HAP-1 (cell line): Measurements from ENCODE around the gene LMNTD2.

Source experiments
- DNase-seq, 2 experiments: peaks; one replicate each; pipeline ENCODE4 v3.0.0-alpha.2; 2016 to 2020; ENCODE audit warnings: low spot score in 2 of 2
- H3K27me3 ChIP-seq: fragments of 250-450 bp; sonication (Bioruptor Pico); 2 replicates; pipeline ENCODE4 v1.5.1; 2020; ENCODE audit warnings: low read depth, mild to moderate bottlenecking, moderate library complexity
- H3K36me3 ChIP-seq: fragments of 250-450 bp; sonication (Bioruptor Pico); replicated peaks from 2 replicates; pipeline ENCODE4 v1.5.1; 2020; ENCODE audit warnings: mild to moderate bottlenecking
- H3K4me1 ChIP-seq: fragments of 250-450 bp; sonication (Bioruptor Pico); 2 replicates; pipeline ENCODE4 v1.5.1; 2020; ENCODE audit warnings: mild to moderate bottlenecking
- H3K4me3 ChIP-seq: fragments of 250-450 bp; sonication (Bioruptor Pico); 2 replicates; pipeline ENCODE4 v1.5.1; 2020; ENCODE audit warnings: mild to moderate bottlenecking, moderate library complexity
- H3K9me3 ChIP-seq: fragments of 250-450 bp; sonication (Bioruptor Pico); 2 replicates; pipeline ENCODE4 v1.5.1; 2020; ENCODE audit warnings: mild to moderate bottlenecking, moderate library complexity
- in situ Hi-C: fragments of 300-500 bp; cut with MboI; formaldehyde crosslinking; loops from 3 replicates; pipeline ENCODE4 v1.14.3; 2020; ENCODE audit warnings: low sequenced_read_pairs, inconsistent platforms, mixed read lengths

The LMNTD2 gene

DNA sequence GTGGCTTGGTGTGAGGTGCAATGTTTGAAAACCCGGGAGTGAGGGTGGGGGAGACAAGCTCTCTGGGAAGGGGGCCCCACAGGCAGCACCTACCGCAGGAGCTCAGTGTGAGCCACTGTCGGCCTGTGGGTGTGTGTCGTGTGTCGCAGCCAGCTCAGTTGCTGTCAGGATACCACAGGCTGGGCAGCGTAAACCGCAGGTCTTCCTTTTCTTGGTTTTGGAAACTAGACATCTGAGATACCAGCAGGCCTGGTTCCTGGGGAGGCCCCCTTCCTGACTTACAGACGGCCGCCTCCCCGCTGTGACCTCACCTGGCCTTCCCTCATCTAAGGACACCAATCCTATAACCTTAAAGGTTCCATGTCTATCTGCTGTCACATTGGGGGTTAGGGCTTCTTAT is 35.8 kb upstream of the LMNTD2 start:
- Histone ChIP-seq H3K4me1 (no peaks in the 10 kb centered on the region), H3K27me3 (no peaks in the 10 kb centered on the region), H3K9me3 (no peaks in the 10 kb centered on the region), H3K36me3 (peaks cover 81% of the 10 kb centered on the region), H3K4me3 (no peak overlapping the region)
- no peak for DNase-seq
- in situ Hi-C loops: no loop called here

DNA sequence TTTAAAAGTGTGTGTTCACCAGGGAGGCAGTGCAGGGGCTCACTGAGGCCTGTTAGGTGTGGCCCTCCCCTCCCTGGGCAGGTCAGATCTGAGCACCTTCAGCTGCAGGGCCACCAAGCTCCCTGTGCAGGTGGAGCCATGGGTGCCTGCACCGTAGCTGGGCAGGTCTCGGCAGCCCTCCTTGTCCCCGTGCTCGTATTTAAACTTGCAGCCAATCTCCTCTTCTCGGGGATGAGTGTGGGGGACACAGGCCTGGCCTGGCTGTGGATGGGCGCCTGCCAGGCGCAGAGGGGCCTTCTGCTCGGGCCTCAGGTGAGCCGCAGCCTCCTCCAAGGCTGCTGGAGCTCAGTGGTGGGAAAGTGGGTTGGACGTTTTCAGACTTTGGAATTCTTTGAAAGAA is 34.9 kb upstream of the LMNTD2 start:
- H3K9me3 ChIP-seq: no peaks in the 10 kb centered on the region
- H3K36me3 ChIP-seq: peaks cover 84% of the 10 kb centered on the region
- H3K27me3 ChIP-seq: no peaks in the 10 kb centered on the region
- in situ Hi-C loops: no loop called here
- H3K4me3 ChIP-seq: no peak overlapping the region
- no peaks in the 10 kb centered on the region for H3K4me1 ChIP-seq
- no peak for DNase-seq

DNA sequence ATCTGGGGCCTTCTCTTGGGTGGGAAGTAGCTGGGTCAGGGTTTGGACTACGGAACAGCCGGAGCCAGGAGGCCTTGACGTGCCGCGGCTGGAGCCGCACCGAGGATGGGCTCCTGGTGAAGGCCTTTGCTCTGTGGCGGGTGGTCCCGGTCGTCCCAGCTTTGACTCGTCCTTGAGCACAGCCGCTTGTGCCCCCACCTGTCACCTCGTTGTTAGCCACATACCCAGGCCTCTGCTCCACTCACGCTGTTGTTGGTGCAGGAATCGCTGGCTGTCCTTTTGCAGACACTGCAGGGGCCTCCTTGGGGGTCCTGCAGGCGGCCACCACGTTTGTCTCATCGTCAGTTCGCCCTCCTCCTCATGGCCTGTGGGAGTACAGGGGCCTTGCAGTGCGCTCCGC is 32.8 kb upstream of the LMNTD2 start:
- Histone ChIP-seq H3K36me3 (peaks cover 88% of the 10 kb centered on the region), H3K4me3 (no peak overlapping the region), H3K4me1 (no peaks in the 10 kb centered on the region), H3K27me3 (no peaks in the 10 kb centered on the region), H3K9me3 (no peaks in the 10 kb centered on the region)
- in situ Hi-C loops: no loop called here
- no peak for DNase-seq

DNA sequence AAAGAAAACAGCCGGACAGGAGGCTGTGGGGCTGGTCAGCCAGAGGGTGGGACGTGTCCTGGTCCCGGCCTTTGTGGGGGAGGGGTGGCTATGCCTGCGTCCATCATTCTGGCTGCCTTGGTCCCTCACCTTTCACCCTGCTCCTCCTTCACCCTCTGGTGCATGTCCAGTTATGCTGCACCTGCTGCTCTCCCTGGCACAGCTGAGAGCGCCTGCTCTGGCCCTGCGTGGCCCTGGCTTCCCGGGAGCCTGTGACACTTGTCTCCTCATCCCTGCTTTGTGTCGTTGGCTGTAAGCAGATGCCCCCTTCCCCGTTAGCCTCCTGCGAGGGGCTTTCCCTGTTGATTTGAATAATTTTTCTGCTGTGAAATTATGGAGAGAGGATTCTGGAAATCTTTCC is 32.4 kb upstream of the LMNTD2 start:
- no peak for DNase-seq
- Histone ChIP-seq H3K9me3 (no peaks in the 10 kb centered on the region), H3K4me3 (no peak overlapping the region), H3K4me1 (no peaks in the 10 kb centered on the region), H3K27me3 (no peaks in the 10 kb centered on the region), H3K36me3 (peaks cover 88% of the 10 kb centered on the region)
- in situ Hi-C loops: no loop called here

DNA sequence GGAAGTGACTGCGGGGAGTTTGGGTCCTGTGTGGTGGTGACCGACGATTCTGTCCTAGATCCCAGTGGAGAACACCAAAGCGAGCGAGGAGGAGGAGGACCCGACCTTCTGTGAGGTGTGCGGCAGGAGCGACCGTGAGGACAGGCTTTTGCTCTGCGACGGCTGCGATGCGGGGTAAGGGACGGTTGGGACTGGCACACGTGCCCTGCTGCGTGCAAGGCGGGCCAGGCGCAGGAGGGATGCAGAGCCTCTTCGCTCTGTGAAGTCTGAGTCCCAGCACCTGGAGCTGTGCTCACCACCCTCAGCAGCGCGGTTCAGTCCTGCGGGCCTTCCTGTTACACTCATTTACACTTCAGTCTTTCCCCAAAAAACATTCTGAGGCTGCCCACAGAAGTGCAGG is 32.0 kb upstream of the LMNTD2 start:
- Histone ChIP-seq H3K4me1 (no peaks in the 10 kb centered on the region), H3K27me3 (no peaks in the 10 kb centered on the region), H3K36me3 (peaks cover 88% of the 10 kb centered on the region), H3K4me3 (no peak overlapping the region), H3K9me3 (no peaks in the 10 kb centered on the region)
- DNase-seq: no peak
- in situ Hi-C loops: no loop called here

DNA sequence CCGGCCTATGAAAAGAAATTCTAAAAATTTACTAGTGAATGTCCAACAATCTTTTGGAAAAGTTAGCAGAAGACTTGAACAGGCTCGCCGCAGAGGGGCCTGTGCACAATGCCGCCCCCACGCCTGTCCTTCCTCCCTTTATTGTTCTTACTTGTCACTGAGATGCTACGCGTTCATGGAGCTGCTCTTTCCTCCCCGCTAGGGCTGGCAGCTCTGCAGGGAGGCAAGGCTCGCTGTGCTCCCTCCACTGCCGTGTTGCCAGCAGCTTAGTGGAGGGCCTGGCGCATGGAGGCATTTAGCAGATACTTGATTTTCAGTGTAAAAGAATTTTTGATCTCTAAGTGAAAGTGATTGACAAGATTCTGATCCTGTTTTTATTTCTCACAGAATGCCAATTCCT is 30.5 kb upstream of the LMNTD2 start:
- no peak for DNase-seq
- Histone ChIP-seq H3K36me3 (peaks cover 91% of the 10 kb centered on the region), H3K4me1 (no peaks in the 10 kb centered on the region), H3K4me3 (no peak overlapping the region), H3K27me3 (no peaks in the 10 kb centered on the region), H3K9me3 (no peaks in the 10 kb centered on the region)
- in situ Hi-C loops: no loop called here

DNA sequence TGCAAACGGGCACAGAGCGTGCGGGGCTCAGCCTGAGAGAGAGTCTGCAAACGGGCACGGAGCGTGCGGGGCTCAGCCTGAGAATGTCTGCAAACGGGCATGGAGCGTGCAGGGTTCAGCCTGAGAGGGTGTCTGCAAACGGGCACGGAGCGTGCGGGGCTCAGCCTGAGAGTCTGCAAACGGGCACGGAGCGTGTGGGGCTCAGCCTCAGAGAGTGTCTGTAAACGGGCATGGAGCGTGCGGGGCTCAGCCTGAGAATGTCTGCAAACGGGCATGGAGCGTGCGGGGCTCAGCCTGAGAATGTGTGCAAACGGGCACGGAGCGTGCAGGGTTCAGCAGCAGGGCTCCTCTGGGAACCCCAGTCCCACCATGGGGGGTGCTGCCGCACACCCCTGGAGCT is 29.3 kb upstream of the LMNTD2 start:
- Histone ChIP-seq H3K4me1 (no peaks in the 10 kb centered on the region), H3K9me3 (no peaks in the 10 kb centered on the region), H3K27me3 (no peaks in the 10 kb centered on the region), H3K4me3 (no peak overlapping the region), H3K36me3 (peaks cover 82% of the 10 kb centered on the region)
- in situ Hi-C loops: no loop called here
- DNase-seq: no peak

DNA sequence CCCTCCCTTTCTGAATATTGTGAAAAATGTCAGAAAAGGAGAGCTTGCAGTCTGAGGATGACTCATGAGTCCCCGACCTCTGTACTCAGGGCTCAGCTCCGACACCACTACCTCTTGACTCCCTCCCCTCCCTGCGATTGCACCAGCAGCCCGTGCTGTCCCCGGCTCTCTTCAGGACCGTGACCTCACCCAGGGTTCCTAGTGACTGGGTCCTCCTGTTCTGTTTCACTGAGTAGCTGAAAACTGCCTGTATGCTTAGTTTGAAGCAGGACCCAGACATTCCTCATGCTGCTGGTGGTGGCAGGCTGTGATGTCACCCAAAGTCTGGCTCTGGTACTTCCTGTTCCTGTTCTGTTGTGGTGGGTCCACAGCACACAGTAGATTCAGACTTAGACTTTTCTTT is 27.4 kb upstream of the LMNTD2 start:
- peaks cover 72% of the 10 kb centered on the region for H3K36me3 ChIP-seq
- no peaks in the 10 kb centered on the region for H3K27me3 ChIP-seq
- no peak overlapping the region for H3K4me3 ChIP-seq
- no peak for DNase-seq
- in situ Hi-C loops: no loop called here
- no peaks in the 10 kb centered on the region for H3K9me3 ChIP-seq
- no peaks in the 10 kb centered on the region for H3K4me1 ChIP-seq

DNA sequence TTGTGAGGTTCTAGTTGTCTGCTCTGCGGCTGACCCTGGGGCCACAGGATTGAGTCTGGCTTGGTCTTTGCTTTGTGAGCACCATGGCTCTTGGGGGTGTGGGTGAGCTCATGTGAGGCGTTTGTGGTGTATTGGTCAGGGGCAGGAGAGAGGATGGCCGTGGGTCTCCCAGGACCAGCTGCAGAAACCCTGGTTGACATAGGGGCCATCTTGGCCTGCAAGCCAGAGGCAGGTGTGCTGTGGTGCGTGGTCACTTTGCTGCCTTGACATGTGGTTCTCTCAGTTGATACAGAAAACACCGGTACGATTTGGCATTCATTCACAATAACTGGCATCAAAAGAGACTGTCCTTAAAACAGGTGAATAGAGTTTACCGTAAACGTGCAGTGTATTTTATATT is 27.0 kb upstream of the LMNTD2 start:
- DNase-seq: no peak
- Histone ChIP-seq H3K4me1 (no peaks in the 10 kb centered on the region), H3K9me3 (no peaks in the 10 kb centered on the region), H3K4me3 (no peak overlapping the region), H3K36me3 (peaks cover 72% of the 10 kb centered on the region), H3K27me3 (no peaks in the 10 kb centered on the region)
- in situ Hi-C loops: no loop called here

DNA sequence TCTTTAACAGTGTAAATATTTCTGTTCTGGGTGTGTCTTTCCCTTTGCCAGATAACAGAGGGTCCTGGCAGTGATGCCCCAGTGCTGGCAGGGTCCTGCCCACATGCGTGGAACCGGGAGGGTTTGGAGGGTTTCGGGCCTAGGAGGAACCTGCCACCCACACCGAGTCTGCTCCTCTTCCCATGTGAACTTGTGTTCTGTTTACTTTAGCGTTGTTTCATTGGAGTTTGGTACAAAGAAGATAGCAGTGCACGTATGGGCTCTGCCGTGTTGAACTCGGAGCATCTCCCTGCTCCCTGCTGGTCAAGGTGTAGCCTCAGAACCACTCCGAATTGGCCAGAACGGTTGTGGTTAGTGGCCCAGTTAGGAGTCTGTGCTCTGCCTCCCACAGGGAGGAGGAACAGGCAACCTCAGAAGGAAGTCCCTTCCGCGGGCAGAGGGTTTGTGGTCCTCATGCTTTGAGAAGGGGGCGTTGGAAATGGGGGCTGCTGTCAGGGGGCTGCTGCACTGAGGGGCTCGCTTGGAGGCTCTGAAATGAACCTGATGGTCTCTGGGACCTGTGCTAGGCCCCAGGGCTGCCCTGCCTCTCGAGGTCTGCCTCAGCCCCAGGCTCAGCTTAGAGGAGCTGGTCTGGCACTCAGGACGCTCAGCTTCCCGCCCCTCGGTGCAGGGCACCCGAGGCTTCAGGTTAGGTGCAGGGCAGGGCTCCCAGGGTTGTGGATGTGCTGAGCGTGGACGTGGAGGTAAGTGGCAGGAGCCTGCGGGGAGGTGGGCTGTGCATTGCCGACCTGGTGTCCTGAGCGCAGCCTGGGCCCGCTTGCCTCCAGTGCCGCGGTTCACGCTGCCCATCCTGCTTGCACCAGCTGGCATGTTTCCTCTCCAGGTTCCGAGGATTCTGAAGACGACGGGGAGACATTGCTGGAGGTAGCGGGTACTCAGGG is 26.1 kb upstream of the LMNTD2 start:
- Histone ChIP-seq H3K4me1 (no peaks in the 10 kb centered on the region), H3K36me3 (peaks cover 75% of the 10 kb centered on the region), H3K27me3 (no peaks in the 10 kb centered on the region), H3K4me3 (no peak overlapping the region), H3K9me3 (no peaks in the 10 kb centered on the region)
- in situ Hi-C loops: no loop called here
- no peak for DNase-seq

DNA sequence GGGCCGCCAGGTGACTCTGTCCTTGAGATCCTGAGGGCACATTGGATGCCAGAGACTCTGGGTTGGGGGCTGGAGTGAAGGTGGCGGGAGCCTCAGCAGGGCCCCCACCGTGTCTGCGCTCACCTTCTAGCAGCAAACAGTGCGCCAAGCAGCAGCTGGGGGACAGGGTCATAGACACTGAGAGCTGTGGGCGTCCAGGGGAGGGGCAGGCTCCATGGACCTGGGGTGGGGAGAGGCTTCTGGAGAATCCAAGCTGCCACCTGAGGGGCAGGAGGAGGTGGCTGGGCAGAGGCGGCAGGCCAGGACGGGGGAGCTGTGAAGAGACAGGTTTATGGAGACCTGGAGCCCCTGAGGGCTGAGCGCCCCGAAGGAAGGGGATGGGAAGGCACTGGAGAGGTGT is 23.7 kb upstream of the LMNTD2 start:
- Histone ChIP-seq H3K27me3 (no peaks in the 10 kb centered on the region), H3K4me1 (no peaks in the 10 kb centered on the region), H3K9me3 (no peaks in the 10 kb centered on the region), H3K36me3 (peaks cover 68% of the 10 kb centered on the region), H3K4me3 (no peak overlapping the region)
- in situ Hi-C loops: no loop called here
- no peak for DNase-seq

DNA sequence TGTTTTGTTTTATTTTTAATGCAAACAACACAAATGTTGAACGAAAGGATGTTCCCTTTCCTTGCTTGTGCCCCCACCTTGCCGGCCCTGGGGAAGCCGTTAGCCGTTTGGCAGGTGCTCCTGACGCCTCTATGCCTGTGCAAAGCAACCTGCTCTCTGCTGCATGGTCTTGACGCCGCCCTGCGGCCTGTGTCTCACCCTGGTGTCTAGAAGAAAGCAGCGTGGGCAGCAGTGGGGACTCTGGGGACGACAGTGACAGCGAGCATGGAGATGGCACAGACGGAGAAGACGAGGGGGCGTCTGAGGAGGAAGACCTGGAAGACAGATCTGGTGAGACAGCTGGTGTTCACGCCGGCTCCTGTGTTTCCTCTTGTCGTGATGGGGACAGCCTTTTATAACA is 21.2 kb upstream of the LMNTD2 start:
- no peaks in the 10 kb centered on the region for H3K27me3 ChIP-seq

DNA sequence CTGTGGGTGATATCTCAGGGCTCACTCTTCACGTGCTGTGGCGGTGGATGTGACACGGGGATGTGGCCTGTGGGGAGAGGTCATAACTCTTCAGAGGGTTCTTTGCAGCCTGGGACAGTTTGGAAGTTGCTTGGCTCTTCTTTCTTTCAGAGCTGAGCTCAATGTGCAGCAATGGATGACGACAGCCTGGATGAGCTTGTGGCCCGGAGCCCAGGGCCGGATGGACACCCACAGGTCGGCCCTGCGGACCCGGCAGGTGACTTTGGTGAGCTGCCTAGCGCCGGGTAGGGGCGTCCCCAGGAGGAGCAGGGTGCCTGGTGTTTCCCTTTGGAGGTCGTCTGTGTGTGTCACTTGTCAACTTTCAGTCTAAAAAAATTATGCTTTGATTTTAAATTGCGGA is 20.8 kb upstream of the LMNTD2 start:
- H3K36me3 ChIP-seq: peaks cover 47% of the 10 kb centered on the region
- in situ Hi-C loops: no loop called here
- H3K27me3 ChIP-seq: no peaks in the 10 kb centered on the region
- peaks cover 6% of the 10 kb centered on the region for H3K4me1 ChIP-seq
- no peak for DNase-seq
- no peaks in the 10 kb centered on the region for H3K9me3 ChIP-seq
- H3K4me3 ChIP-seq: no peak overlapping the region

More for the DNA sequence above, 21.2 kb upstream of the LMNTD2 start:
- Histone ChIP-seq H3K9me3 (no peaks in the 10 kb centered on the region), H3K36me3 (peaks cover 51% of the 10 kb centered on the region), H3K4me1 (peaks cover 6% of the 10 kb centered on the region), H3K4me3 (no peak overlapping the region)
- in situ Hi-C loops: no loop called here
- DNase-seq: no peak

DNA sequence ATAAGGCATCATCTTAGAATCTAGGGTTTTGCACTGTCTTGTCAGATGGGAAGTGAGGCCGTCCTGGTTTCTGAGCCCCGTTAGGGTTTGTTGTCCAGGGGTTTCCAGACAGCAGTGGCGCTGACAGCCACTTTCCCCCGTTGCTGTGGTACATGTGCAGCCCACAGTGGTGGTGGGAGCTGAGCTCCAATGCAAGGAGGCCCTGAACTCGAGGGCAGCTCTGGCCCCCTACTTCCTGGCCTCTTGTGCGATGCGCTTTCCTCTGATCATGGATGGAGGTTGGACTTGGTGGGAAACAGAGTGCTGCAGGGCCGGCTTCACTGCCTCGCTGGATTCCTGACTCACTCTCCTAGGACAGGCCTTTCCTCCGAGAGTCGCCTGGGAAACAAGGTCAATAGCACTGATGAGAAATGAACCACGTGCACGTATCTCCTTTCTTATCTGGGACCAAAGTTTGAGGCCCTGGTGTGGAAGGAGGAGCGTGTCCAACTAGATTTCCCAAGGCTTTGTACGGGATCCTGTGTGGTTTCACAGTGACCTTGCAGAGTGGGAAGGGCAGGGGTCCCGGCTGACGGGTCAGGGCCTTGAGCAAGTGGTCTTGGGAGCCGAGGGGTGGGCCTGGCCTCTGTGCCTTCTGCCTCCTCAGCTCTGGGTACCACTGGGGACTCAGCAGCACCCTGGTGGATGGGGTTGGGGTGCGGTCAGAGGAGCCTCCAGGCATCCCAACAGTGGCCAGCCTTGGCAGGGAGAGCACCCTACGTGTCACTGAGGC is 19.5 kb upstream of the LMNTD2 start:
- in situ Hi-C loops: no loop called here
- no peaks in the 10 kb centered on the region for H3K27me3 ChIP-seq
- H3K4me1 ChIP-seq: peaks cover 6% of the 10 kb centered on the region
- peaks cover 41% of the 10 kb centered on the region for H3K36me3 ChIP-seq
- no peak overlapping the region for H3K4me3 ChIP-seq
- H3K9me3 ChIP-seq: no peaks in the 10 kb centered on the region
- DNase-seq: no peak
